A549 (cell line): ENCODE data around the gene MARK1.

Experiments used
- ESRRA ChIP-seq: fragments of 150-350 bp; IDR thresholded peaks from 2 replicates; pipeline ENCODE4 v1.6.1; 2014; ENCODE audit warnings: mild to moderate bottlenecking, low read length, borderline replicate concordance
- HOXA7 ChIP-seq: fragments of 250-450 bp; sonication (Bioruptor Pico); IDR thresholded peaks from 2 replicates; pipeline ENCODE4 v1.5.0; 2020; ENCODE audit warnings: mild to moderate bottlenecking, moderate library complexity
- POLR2A ChIP-seq: IDR thresholded peaks from 2 replicates; pipeline ENCODE4 v1.6.1; 2012; ENCODE audit warnings: mild to moderate bottlenecking, low read length
- RAD21 ChIP-seq, 2 experiments: fragments of >200 bp in 1 of 2; sonication (Bioruptor Twin) in 1 of 2; formaldehyde crosslinking in 1 of 2; IDR thresholded peaks in 1 of 2; conservative IDR thresholded peaks in 1 of 2; 2 replicates in 1 of 2; 3 replicates in 1 of 2; pipeline ENCODE4 v1.6.1; 2012 to 2018; ENCODE audit warnings: inconsistent platforms in 1 of 2
- RCOR1 ChIP-seq: fragments of 150-350 bp; IDR thresholded peaks from 2 replicates; pipeline ENCODE4 v1.6.1; 2014; ENCODE audit warnings: antibody characterized with exemption, low read length, low read depth
- SMC3 ChIP-seq: fragments of >200 bp; sonication (Bioruptor Twin); formaldehyde crosslinking; IDR thresholded peaks from 3 replicates; pipeline ENCODE4 v1.6.1; 2018; ENCODE audit warnings: inconsistent platforms
- TF ChIP-seq, protein P1 (sequence below): fragments of >200 bp; sonication (Bioruptor Twin); formaldehyde crosslinking; IDR thresholded peaks from 3 replicates; pipeline ENCODE4 v1.5.1; 2016
- TF ChIP-seq, protein P2 (sequence below): IDR thresholded peaks from 2 replicates; pipeline ENCODE4 v1.6.1; 2012
- TF ChIP-seq, protein P3 (sequence below): fragments of 150-350 bp; IDR thresholded peaks from 2 replicates; pipeline ENCODE4 v1.6.1; 2014; ENCODE audit warnings: low read depth, mild to moderate bottlenecking, low read length

DNA sequence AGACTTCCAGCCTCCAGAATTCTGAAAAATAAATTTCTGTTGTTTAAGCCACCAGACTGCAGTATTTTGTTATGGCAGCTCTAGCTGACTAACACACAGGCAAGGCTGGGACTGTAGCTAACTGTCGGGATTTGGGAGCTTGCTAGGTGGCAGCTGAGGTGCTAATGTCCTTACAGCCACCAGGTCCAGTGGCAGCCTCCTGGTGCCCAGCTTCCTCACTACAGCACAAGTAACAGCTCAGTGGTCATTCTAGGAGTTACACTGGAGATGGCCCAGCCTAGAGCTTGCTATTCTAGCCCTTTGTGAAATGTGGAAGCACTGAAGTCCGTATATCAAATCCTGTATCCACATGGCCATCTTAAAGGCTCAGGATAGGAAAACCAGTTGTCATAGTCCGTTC is 157.9 kb downstream of the MARK1 start:
- TF ChIP-seq, protein P1, sequence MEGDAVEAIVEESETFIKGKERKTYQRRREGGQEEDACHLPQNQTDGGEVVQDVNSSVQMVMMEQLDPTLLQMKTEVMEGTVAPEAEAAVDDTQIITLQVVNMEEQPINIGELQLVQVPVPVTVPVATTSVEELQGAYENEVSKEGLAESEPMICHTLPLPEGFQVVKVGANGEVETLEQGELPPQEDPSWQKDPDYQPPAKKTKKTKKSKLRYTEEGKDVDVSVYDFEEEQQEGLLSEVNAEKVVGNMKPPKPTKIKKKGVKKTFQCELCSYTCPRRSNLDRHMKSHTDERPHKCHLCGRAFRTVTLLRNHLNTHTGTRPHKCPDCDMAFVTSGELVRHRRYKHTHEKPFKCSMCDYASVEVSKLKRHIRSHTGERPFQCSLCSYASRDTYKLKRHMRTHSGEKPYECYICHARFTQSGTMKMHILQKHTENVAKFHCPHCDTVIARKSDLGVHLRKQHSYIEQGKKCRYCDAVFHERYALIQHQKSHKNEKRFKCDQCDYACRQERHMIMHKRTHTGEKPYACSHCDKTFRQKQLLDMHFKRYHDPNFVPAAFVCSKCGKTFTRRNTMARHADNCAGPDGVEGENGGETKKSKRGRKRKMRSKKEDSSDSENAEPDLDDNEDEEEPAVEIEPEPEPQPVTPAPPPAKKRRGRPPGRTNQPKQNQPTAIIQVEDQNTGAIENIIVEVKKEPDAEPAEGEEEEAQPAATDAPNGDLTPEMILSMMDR: no peak
- TF ChIP-seq SMC3 (no peak), ESRRA (no peak), POLR2A (no peak), HOXA7 (CRISPR knock-in tag) (no peak), RCOR1 (no peak), RAD21 (conservative IDR thresholded peaks at IDR 0.05 in 1 of 2, IDR thresholded peaks at IDR 0.05 in 1 of 2) (no peak)
- TF ChIP-seq, protein P2, sequence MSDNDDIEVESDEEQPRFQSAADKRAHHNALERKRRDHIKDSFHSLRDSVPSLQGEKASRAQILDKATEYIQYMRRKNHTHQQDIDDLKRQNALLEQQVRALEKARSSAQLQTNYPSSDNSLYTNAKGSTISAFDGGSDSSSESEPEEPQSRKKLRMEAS: no peak
- TF ChIP-seq, protein P3, sequence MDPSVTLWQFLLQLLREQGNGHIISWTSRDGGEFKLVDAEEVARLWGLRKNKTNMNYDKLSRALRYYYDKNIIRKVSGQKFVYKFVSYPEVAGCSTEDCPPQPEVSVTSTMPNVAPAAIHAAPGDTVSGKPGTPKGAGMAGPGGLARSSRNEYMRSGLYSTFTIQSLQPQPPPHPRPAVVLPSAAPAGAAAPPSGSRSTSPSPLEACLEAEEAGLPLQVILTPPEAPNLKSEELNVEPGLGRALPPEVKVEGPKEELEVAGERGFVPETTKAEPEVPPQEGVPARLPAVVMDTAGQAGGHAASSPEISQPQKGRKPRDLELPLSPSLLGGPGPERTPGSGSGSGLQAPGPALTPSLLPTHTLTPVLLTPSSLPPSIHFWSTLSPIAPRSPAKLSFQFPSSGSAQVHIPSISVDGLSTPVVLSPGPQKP: no peak
